K562 (cell line): Measurements from ENCODE around the gene RBFA. TPM values are rescaled to one million over a fixed set of nuclear protein-coding genes. Genes with fewer than 3 reads are reported as not detected.

Experiments
- AFF1 ChIP-seq, 2 experiments: fragments of 450-650 bp; IDR thresholded peaks; 2 replicates each; pipeline ENCODE4 v1.6.1; 2018; ENCODE audit warnings: mild to moderate bottlenecking in 2 of 2, low read depth in 1 of 2; ENCODE audit not compliant: partially characterized antibody in 2 of 2
- CSDE1 ChIP-seq, 2 experiments: fragments of 450-650 bp; IDR thresholded peaks; 2 replicates each; pipeline ENCODE4 v1.6.1; 2016; ENCODE audit warnings: mild to moderate bottlenecking in 1 of 2
- E2F4 ChIP-seq: sonication (generic); formaldehyde crosslinking; IDR thresholded peaks from 2 replicates; pipeline ENCODE4 v1.8.0; 2022; ENCODE audit warnings: mild to moderate bottlenecking, low read depth, missing genetic modification reagents
- E2F6 ChIP-seq, 2 experiments: IDR thresholded peaks; 2 replicates each; pipeline ENCODE4 v1.6.1; 2011; ENCODE audit warnings: borderline replicate concordance in 1 of 2, control low read depth in 1 of 2, low read depth in 1 of 2, low read length in 1 of 2, mild to moderate bottlenecking in 1 of 2, mixed read lengths in 1 of 2, moderate library complexity in 1 of 2; ENCODE audit not compliant: insufficient read depth in 1 of 2, insufficient read length in 1 of 2, poor library complexity in 1 of 2, severe bottlenecking in 1 of 2; ENCODE audit errors: extremely low read depth in 1 of 2
- GTF2A2 ChIP-seq: IDR thresholded peaks from 2 replicates; pipeline ENCODE4 v1.6.1; 2016; ENCODE audit warnings: mild to moderate bottlenecking, missing genetic modification characterization, missing compliant biosample characterization
- HOXB6 ChIP-seq: fragments of 250-450 bp; sonication (Bioruptor Pico); IDR thresholded peaks from 2 replicates; pipeline ENCODE4 v1.5.1; 2022; ENCODE audit warnings: mild to moderate bottlenecking, borderline replicate concordance
- MEF2D ChIP-seq: conservative IDR thresholded peaks from 2 replicates; pipeline ENCODE4 v1.6.1; 2016; ENCODE audit warnings: low read depth, missing genetic modification characterization, missing compliant biosample characterization
- MXD1 ChIP-seq: fragments of 250-450 bp; sonication (Bioruptor Pico); IDR thresholded peaks from 2 replicates; pipeline ENCODE4 v1.8.0; 2021; ENCODE audit warnings: borderline replicate concordance, mild to moderate bottlenecking, moderate library complexity; ENCODE audit not compliant: poor library complexity, severe bottlenecking
- RFX1 ChIP-seq: fragments of 450-650 bp; IDR thresholded peaks from 2 replicates; pipeline ENCODE4 v1.6.1; 2016; ENCODE audit warnings: mild to moderate bottlenecking, moderate library complexity
- SETDB1 ChIP-seq: IDR thresholded peaks from one replicate; pipeline ENCODE4 v1.6.1; 2012; ENCODE audit warnings: low read length, control low read depth, inconsistent platforms
- SPI1 ChIP-seq: IDR thresholded peaks from 2 replicates; pipeline ENCODE4 v1.6.1; 2011; ENCODE audit warnings: low read depth, low read length, control low read depth, borderline replicate concordance
- STAT6 ChIP-seq: sonication (generic); formaldehyde crosslinking; IDR thresholded peaks from 2 replicates; pipeline ENCODE4 v1.8.1; 2023; ENCODE audit warnings: mild to moderate bottlenecking, missing genetic modification reagents
- TAF9B ChIP-seq: fragments of 450-650 bp; IDR thresholded peaks from 2 replicates; pipeline ENCODE4 v1.6.1; 2018; ENCODE audit warnings: mild to moderate bottlenecking; ENCODE audit not compliant: partially characterized antibody
- USF2 ChIP-seq: sonication (generic); formaldehyde crosslinking; IDR thresholded peaks from 2 replicates; pipeline ENCODE4 v1.5.0; 2020; ENCODE audit warnings: missing genetic modification reagents
- polyA plus RNA-seq, 8 experiments: library from polyadenylated mRNA; depleted of rRNA in 4 of 8; stranded (reverse) in 5 of 8; unstranded in 3 of 8; fragments of >200 nt; fragmentation: Nextera tagmentation in 2 of 8; fragmentation: Illumina TruSeq in 1 of 8; extraction: Ambion mirVana in 2 of 8; extraction: Trizol in 1 of 8; gene quantifications; 2 replicates each; pipeline versions ENCODE4 v1.2.1 to v1.2.3, GENCODE V29; 2011 to 2014; ENCODE audit warnings: inconsistent platforms in 1 of 8, missing spikeins in 1 of 8
- total RNA-seq, 7 experiments: library from RNA; depleted of rRNA in 6 of 7; stranded (reverse); fragments of >200 nt in 6 of 7; fragmentation: Illumina TruSeq in 2 of 7; extraction: Trizol in 2 of 7; gene quantifications; 2 replicates each; pipeline versions ENCODE4 v1.2.1 to v1.2.3, GENCODE V29; 2011 to 2021; ENCODE audit warnings: low replicate concordance in 1 of 7

RBFA gene
- total and polyA plus RNA-seq, 9 of the 15 experiments (the other 6 are each of a cell fraction or from before 2014, with no cell fraction given) = 3.4 to 41.9 (median 25.8) TPM

- TF ChIP-seq MEF2D (no peak), HOXB6 (no peak), RFX1 (no peak), E2F6 (IDR thresholded peaks at IDR 0.05; ENCODE audit: borderline replicate concordance in 1 of 2, extremely low read depth in 1 of 2, insufficient read depth in 1 of 2, insufficient read length in 1 of 2, low read depth in 1 of 2, low read length in 1 of 2, poor library complexity in 1 of 2, severe bottlenecking in 1 of 2) (peak; percentile 65 to 82), USF2 (no peak), MXD1 (CRISPR knock-in tag) (no peak), E2F4 (CRISPR knock-in tag) (no peak), TAF9B (no peak), STAT6 (CRISPR knock-in tag) (no peak), SETDB1 (no peak), SPI1 (no peak), GTF2A2 (tag) (no peak), AFF1 (IDR thresholded peaks at IDR 0.05; ENCODE audit: low read depth in 1 of 2, partially characterized antibody in 2 of 2) (no peak), CSDE1 (IDR thresholded peaks at IDR 0.05) (no peak)
These were observed 45.6 kb upstream of the RBFA start, which contains the start of gene TXNL4A (continued) for GRCh38 chr18:79988451-79989194.
